NCI-H1694 (cell line): ENCODE results near the gene VGLL4.
"Not testable (repeated sequence)": the region's sequence is repeated elsewhere in the genome, so short reads cannot be mapped to it uniquely, and the experiment has no call there.

Experiments used
- DNase-seq: peaks from one replicate; lab custom pipeline; 2025; lab: John Stamatoyannopoulos, UW

Gene VGLL4

GRCh38 chr3:11583638-11584046, 60.1 kb downstream of the VGLL4 start:
- no peak for DNase-seq

- no peak for DNase-seq
These were observed 60.5 kb downstream of the VGLL4 start for GRCh38 chr3:11583235-11583634.

GRCh38 chr3:11582191-11582968, 61.3 kb downstream of the VGLL4 start:
- no peak for DNase-seq

- no peak for DNase-seq
These were observed 62.2 kb downstream of the VGLL4 start for GRCh38 chr3:11581237-11582190.

- DNase-seq: no peak
These were observed 63.1 kb downstream of the VGLL4 start for GRCh38 chr3:11580645-11581044.

GRCh38 chr3:11578169-11578568, 65.5 kb downstream of the VGLL4 start:
- no peak for DNase-seq

GRCh38 chr3:11576453-11576852, 67.3 kb downstream of the VGLL4 start:
- no peak for DNase-seq

- no peak for DNase-seq
These were observed 68.0 kb downstream of the VGLL4 start for GRCh38 chr3:11575677-11576076.

- DNase-seq: no peak
These were observed 68.6 kb downstream of the VGLL4 start for GRCh38 chr3:11574981-11575669.

- DNase-seq: not testable (repeated sequence)
These were observed 71.1 kb downstream of the VGLL4 start for GRCh38 chr3:11572660-11573059.

- DNase-seq: no peak
These were observed 72.8 kb downstream of the VGLL4 start for GRCh38 chr3:11570789-11571495.

GRCh38 chr3:11570251-11570650, 73.5 kb downstream of the VGLL4 start:
- DNase-seq: no peak

GRCh38 chr3:11569156-11569741, 74.5 kb downstream of the VGLL4 start:
- no peak for DNase-seq

- DNase-seq: no peak
These were observed 75.1 kb downstream of the VGLL4 start for GRCh38 chr3:11568503-11569155.

- DNase-seq: no peak
These were observed 75.9 kb downstream of the VGLL4 start for GRCh38 chr3:11567516-11568467.

- no peak for DNase-seq
These were observed 76.8 kb downstream of the VGLL4 start for GRCh38 chr3:11566916-11567315.

GRCh38 chr3:11566478-11566877, 77.2 kb downstream of the VGLL4 start:
- no peak for DNase-seq

- no peak for DNase-seq
These were observed 77.8 kb downstream of the VGLL4 start for GRCh38 chr3:11565932-11566331.

- DNase-seq: no peak
These were observed 78.2 kb downstream of the VGLL4 start for GRCh38 chr3:11565492-11565891.

GRCh38 chr3:11565072-11565471, 78.6 kb downstream of the VGLL4 start:
- no peak for DNase-seq
